Dermis blood vessel endothelial cell (primary cell): ENCODE data around the gene MADD. TPM values are rescaled to one million over a fixed set of nuclear protein-coding genes. Genes with fewer than 3 reads are reported as not detected.

Source experiments
- DNase-seq: peaks from one replicate; pipeline ENCODE4 v3.0.0; 2010
- total RNA-seq: library from RNA; depleted of rRNA; stranded (reverse); fragments of >200 nt; gene quantifications from 2 replicates; pipeline ENCODE4 v1.2.3, GENCODE V29; 2014

MADD gene
- total RNA-seq, 1 donor from 2014 or later = 29.8 TPM

DNA sequence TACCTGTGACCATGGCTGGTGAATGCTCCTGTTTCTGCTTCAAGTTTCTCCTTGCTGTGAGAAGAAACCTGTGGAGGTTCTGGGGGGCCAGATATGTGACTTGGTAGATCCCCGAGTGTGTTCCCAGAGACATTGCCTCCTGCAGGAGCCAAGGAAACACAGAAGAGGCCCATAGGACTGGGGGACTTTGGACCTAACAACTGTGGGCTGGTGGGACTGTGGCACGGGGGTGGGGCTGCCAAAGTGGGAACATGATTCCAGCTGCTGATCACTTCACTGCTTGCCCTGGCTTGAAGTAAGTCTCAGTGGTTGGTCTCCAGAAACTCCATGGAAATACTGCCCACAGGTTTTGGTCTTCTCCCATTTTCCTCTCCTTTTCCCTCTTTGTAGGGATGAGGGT, 16.3 kb upstream of the MADD start:
- DNase-seq = no peak

DNA sequence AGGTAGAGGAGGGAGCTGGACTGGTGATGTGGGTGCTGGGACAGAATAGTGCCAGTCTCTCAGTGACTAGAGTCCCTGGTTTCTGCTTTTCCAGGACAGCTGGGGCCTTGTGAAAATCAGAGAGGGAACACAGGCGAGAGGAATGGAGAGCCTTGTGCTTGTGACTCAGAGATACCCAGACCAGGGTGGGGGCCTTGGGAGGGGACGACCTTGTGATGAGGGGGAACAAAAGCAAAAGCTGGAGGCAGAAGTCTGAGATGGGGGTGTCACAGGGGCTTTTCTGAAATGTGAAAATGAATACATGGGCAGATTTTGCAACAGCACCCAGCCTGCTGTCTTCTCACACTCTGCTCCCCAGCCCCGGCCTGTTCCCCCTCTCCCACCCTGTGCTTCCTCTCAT, 15.5 kb upstream of the MADD start:
- DNase-seq = peak; percentile 40

DNA sequence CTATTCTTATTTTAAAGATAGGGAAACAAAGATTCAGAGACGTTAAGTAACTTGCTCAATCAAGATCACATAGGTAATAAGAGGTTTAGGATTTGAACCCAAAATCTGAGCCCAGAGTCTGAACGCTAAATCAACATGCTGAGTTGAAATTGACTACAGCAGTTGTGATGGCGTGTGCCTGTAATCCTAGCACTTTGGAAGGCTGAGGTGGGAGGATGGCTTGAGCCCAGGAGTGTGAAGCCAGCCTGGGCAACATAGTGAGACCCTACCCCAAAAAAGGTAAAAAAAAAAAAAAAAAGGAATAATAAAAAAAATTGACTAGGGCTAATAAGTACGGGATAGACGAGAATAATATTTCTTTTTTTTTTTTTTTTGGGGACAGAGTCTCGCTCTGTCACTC, 13.6 kb upstream of the MADD start:
- DNase-seq = no peak

DNA sequence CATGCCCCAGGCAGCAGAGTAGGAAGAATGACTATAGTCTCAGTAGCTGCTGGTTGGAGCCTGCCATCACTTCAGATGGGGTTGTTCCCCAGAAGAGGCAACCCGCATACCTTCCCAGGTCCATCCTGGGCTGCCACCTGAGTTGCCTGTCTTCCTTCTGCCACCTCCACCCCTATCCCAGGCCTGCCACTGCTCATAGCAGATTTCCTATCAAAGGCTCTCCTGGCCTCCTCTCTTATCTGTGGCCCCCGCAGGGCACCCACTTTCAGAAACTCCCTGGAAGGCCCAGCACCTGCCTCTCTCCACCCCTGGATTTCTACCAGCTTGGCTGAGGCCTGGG, 12.8 kb upstream of the MADD start:
- DNase-seq = no peak

DNA sequence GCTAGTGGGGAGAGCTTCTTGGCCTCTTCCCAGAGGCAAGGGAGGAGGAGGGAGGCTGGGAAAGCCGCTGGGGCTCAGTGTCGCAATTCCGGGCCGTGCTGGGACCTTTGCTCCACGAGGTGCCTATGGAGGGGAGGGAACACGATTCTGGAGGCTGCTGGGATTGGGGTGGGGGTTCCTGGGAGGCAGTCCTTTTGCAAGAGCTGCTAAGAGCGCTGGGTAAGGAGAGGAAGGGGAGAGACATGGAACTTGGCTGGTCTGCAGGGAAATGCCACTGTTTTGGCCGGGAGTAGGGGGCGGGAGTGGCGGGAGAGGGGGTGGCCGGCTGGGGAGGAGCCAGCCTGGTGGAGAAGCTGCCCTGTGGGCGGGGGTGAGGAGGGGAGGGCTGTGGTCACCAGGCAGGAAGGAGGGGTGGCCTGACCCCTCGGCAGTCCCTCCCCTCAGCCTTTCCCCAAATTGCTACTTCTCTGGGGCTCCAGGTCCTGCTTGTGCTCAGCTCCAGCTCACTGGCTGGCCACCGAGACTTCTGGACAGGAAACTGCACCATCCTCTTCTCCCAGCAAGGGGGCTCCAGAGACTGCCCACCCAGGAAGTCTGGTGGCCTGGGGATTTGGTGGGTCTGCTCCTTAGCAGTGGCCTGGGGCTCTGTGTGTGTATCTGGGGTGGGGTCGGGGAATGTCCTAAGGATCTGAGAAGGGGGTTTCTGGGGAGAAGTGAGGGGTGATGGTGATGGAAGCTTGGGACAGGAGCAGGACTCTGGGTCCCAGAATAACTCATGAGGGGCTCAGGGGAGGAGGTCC, 12.2 kb upstream of the MADD start, which contains the start of gene NR1H3:
TSS of gene NR1H3 (plus strand) at position 480 of the 800 bp plus-strand sequence. CDS start 1,221 bp downstream, outside the sequence.
- DNase-seq = peak; percentile 48

DNA sequence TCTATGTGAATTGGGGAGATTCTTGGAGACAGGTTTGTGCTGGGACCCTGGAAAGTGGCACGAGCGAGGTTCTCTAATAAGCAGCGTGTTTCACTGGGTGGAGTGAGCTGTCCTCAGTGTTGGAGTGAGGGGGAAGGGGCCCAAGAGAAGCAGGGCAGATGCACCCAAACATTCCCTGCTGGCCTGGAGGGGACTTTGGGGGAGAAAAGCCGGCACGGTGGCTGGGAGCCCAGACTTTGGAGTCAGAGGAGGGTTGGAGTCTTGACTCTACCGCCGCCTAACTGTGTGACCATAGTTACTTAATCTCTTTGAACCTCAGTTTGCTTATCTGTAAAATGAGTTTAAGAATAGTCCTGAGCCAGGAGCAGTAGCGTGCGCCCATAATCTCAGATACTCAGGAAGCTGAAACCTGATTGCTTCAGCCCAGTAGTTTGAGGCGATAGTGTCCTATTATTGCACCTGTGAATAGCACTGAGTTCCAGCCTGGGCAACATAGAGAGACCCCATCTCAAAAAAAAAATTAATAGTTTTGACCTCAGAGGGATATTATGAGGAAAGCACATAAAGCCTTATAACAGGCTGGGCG, 11.5 kb upstream of the MADD start:
- no peak for DNase-seq

DNA sequence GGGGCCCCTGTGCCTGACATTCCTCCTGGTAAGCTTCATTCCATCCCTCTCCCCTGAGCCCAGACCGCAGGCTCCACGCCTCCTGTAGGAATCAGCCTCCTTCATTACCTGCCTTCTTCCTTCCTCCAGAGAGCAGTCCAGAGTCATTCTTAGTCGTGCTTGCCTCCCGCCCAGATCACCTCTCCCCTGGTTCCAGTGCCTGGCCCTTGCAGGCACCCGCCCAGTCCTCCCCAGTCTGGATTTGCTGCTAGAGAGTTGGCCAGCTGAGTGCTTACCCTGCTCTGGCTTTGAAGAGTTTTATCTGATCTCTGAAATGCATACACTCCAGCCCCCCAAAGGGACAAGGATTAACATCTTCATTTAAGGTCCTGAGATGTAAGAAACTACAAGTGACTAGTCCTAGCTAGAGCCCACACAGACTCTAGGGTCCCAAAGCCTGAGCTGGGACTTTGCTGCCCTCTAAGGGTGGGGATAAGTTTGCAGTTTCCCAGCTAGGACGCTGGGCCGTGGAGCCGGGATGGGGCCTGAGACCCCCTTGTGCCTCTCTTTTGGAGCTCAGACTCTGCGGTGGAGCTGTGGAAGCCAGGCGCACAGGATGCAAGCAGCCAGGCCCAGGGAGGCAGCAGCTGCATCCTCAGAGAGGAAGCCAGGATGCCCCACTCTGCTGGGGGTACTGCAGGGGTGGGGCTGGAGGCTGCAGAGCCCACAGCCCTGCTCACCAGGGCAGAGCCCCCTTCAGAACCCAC, 10.5 kb upstream of the MADD start:
- DNase-seq = peak; percentile 76

DNA sequence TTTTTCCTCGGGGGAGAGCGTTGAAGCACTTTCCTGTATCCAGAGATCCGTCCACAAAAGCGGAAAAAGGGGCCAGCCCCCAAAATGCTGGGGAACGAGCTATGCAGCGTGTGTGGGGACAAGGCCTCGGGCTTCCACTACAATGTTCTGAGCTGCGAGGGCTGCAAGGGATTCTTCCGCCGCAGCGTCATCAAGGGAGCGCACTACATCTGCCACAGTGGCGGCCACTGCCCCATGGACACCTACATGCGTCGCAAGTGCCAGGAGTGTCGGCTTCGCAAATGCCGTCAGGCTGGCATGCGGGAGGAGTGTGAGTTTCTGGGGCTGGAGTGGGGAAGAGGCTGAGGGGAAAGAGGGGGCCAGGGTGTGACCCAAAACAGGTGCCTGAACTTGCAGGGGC, 9.6 kb upstream of the MADD start:
- no peak for DNase-seq

DNA sequence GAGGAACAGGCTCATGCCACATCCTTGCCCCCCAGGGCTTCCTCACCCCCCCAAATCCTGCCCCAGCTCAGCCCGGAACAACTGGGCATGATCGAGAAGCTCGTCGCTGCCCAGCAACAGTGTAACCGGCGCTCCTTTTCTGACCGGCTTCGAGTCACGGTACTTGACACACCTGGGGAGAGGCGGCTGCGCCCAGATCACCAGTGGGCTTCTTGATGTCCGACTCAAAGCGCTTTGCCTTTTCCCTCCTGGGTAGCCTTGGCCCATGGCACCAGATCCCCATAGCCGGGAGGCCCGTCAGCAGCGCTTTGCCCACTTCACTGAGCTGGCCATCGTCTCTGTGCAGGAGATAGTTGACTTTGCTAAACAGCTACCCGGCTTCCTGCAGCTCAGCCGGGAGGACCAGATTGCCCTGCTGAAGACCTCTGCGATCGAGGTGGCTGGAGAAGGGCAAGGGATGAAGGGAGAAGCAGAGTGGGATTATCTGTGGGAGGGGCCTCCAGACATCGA, 8.6 kb upstream of the MADD start:
- DNase-seq = no peak

DNA sequence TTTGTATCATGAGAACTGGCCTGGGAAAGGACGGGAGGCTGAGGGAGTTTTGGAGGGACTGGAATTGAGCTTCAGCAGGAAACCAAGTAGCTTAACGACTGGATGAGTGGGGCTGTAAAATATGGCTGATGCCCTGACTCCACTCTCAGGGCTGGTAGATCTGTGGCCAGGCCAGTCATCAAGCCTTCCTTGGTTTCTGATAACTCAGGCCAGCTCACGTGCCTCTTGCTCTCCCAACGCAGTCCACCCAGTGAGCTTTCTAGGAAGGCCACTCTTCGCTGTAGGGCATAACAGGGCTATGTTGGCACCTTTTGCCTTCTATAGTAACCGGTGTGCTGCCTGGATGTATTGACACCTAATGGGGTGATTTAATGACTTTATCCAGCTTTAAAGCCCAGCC, 5.8 kb upstream of the MADD start:
- no peak for DNase-seq

DNA sequence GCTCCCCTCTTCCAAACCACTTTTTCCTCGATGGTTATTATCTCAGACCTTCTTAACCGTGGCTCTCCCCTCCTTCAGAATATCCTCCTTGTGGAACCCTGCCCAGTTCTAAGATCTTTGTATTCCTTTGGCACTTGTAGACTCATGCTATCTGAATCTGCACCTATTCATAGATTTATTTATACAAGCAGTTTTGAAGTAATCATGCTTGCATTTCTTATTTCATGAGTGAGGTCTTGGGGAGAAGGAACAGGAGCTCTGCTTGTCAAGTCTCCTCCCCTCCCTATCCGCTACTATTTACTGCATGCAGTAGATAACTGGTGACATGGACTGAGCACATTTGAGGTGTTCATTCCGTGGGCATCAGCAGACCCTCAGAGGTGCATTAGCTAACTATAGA, 5.4 kb upstream of the MADD start:
- no peak for DNase-seq

DNA sequence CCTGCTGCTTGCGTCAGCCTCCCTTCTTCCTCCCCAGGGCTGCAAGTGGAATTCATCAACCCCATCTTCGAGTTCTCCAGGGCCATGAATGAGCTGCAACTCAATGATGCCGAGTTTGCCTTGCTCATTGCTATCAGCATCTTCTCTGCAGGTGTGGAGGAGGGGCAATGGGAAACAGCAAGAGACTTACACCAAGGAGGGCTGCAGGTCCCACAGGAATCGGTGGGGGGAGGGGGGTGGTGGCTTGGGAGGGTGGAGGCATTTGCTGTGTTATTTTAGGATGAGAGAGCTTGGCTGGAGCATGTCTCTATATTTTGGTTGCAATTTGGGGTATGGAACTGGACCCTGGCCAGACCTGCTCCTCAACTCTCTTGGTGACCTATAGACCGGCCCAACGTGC, 2.1 kb upstream of the MADD start:
- no peak for DNase-seq

DNA sequence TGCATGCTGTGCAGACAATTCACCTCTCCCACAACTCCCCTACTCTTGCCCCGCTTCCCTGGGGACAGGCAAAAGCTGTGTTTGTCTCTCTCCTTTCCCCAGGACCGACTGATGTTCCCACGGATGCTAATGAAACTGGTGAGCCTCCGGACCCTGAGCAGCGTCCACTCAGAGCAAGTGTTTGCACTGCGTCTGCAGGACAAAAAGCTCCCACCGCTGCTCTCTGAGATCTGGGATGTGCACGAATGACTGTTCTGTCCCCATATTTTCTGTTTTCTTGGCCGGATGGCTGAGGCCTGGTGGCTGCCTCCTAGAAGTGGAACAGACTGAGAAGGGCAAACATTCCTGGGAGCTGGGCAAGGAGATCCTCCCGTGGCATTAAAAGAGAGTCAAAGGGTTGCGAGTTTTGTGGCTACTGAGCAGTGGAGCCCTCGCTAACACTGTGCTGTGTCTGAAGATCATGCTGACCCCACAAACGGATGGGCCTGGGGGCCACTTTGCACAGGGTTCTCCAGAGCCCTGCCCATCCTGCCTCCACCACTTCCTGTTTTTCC, 1.4 kb upstream of the MADD start:
- DNase-seq = no peak

DNA sequence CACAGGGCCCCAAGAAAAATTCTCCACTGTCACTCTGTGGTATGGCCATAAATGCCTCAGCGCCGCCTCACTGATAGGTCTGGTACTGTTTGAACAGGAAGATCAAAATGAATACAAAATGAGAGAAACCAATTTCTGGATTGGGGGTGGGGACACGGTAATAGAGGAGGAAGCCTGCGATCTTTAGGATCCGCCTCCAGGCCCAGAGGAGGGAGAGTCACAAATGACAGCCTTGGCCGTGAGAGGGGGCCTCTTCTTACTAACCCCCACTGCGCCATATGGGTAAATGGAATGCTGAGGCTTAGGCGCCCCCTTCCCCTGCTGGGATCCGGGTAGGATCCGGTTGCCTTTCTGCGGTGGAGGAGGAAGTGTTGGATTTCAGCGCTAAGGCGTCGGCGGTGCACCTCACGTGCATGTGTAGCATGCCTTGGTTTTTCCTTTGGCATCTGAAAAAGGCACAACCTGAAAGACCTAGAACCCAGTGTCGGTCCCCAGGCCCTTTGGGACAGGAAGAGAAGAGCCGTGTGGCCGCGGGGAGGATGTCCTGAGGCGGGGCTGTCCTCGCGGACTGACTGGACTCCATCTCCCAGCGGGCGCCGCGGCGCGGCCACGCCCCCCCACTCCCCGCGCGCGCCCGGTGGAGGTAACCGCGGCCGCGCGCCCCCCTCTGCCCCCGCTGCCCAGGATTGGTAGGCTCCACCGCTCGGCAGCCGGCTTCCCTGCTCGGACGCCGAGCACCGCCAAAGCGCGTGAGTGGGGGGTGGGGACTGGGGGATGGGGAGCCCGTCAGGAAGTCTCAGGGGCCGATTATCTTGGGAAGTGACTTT, 718 bp upstream of the MADD start:
- peak; percentile 92 for DNase-seq

DNA sequence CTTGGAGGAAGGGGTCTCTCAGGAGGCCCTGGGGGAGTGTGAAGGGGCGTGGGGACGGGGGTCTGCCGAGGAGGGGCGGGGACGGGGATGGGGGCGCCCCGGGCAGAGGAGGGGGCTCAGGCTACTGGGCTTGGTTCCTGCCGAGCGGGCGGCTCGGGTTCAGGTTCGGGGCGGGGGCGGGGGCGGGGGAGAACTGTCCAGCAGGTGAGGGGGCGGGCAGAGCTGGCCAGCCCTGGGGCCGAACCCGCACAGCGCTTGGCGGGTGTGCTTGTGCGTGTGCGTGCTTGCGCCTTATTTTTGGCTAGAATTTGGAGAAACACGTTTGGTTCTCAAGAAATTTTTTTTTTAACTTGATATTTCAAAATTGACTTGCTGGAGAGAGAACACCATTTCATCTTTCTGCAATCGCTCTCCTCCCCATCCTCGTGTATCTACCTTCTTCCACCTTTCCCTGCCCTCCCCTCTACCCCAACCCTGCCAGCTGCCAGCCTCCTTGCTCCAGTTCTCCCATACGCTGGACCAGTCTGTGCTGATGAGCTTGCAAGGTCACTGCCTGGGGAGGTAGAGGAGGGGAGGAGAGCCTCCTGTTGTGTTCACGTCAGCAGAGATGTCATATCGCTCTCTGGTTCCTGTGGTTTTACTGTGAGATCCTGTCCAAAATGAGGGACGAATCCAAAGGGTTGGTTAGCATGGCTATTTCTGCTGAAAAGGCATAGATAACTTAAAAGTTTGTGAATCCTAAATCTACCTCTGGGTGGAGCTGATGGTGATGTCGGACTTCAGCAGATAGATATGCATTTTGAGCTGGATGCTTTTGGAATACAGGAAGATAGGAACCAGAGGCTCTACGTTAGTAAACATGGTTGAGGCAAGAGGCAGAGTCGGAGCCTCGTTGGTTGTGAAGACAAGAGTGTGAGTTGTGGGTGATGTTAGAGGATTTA, 668 bp downstream of the MADD start:
- peak; percentile 39 for DNase-seq

DNA sequence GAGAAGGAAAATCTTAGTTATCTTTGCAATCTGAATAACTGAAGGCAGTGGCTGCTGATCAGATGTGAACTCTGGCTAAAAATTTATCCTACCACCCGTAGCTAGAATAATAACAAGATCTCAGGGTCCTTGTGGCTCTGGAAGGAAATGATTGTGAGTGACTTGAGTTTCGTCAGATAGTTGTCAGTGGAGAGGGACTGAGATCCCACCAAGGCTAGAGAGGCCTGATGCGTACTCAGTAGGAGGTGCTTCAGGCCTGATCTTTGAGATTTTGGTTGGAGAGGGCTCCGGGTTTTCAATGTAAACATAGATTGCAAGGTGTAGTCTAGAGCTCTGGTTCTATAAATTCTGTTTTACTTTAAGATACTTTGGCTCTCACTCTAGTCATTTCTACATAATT, 1.4 kb downstream of the MADD start:
- DNase-seq = no peak

DNA sequence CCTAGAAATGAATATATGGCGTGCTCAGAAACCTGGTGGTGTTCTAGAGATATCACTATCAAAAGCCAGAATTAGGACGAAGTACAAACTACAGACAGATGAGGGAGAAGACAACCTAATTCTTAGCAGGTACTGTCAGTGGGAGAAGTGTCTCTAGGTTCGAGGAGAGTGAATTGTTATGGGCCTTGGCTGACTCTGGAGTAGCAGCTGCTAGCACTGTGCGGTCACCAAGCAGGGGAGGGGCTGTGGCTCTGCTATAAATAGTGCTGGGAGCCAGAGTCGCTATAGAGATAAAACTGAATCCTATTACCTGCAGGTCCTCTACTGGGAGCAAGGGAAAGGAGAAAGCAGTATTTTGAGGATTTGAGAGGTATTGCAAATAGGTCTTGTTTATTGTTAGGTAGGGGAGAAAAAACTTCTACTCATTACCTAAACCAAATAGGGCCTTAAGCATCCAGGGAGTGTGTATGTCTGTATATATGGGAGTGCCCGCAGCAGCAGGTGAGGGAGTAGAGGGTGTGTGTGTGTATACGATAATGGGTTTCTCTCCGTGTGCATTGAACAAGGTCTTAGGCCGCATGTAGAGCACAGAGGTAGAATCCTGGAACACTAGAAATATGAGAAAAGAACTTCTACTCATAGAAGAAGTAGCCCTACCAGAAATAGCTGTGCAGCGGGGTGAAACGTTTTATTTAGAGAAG, 2.2 kb downstream of the MADD start:
- DNase-seq = no peak

DNA sequence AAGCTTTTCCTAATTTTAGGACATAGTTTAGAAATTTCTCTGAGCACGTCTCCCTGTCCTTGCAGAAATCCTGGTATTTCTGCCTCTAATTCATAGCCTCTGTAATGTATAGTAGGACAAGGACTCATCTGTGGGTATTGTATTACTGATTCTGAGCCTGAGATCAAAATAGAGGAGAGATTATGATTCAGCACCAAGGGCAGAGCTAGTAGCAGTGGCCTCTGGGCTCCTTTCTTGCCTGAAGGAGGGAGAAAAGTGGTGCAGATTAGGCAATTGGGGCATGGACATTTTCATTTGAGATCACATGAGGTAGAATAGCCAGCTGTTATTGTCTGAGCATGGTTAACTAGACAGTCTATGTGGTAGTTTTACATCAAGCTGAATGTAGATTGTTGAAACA, 2.8 kb downstream of the MADD start:
- DNase-seq = peak; percentile 12

DNA sequence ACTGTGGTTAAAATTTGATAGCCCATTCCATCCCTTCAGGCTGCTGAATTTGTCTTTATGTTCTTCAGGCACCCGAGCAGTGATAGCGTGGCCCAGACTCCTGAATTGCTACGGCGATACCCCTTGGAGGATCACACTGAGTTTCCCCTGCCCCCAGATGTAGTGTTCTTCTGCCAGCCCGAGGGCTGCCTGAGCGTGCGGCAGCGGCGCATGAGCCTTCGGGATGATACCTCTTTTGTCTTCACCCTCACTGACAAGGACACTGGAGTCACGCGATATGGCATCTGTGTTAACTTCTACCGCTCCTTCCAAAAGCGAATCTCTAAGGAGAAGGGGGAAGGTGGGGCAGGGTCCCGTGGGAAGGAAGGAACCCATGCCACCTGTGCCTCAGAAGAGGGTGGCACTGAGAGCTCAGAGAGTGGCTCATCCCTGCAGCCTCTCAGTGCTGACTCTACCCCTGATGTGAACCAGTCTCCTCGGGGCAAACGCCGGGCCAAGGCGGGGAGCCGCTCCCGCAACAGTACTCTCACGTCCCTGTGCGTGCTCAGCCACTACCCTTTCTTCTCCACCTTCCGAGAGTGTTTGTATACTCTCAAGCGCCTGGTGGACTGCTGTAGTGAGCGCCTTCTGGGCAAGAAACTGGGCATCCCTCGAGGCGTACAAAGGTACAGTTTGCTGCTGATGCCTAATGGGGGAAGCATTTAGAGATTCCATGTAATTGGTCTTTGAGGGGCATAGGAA, 4.7 kb downstream of the MADD start:
- no peak for DNase-seq

DNA sequence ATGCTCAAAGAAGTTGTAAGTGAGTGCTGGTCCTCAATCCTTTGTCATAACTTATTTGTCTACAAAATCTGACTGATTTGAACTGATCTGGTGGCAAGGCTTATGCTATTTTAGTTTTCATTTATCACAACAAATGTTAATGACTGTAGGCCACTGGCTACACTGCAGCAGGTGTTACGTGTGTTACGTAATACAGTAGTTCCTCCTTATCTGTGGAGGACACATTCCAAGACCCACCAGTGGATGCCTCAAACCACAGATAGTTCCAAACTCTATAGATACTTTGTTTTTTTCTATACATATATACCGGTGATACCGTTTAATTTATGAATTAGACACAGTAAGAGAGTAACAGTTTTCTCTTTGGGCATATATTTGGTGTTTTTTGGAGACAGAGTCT, 7.0 kb downstream of the MADD start:
- no peak for DNase-seq
